GM19239 (cell line): ENCODE results near the gene WDR26.
"Not testable (repeated sequence)": the region's sequence is repeated elsewhere in the genome, so short reads cannot be mapped to it uniquely, and the experiment has no call there.

Experiments
- DNase-seq: peaks from one replicate; pipeline ENCODE4 v3.0.0; 2011; ENCODE audit warnings: low spot score; ENCODE audit not compliant: insufficient read length
- FAIRE-seq: peaks from 2 replicates; lab custom pipeline; 2011; peaks lifted over from hg19 to GRCh38; lab: Jason Lieb, UNC

WDR26 gene

DNA sequence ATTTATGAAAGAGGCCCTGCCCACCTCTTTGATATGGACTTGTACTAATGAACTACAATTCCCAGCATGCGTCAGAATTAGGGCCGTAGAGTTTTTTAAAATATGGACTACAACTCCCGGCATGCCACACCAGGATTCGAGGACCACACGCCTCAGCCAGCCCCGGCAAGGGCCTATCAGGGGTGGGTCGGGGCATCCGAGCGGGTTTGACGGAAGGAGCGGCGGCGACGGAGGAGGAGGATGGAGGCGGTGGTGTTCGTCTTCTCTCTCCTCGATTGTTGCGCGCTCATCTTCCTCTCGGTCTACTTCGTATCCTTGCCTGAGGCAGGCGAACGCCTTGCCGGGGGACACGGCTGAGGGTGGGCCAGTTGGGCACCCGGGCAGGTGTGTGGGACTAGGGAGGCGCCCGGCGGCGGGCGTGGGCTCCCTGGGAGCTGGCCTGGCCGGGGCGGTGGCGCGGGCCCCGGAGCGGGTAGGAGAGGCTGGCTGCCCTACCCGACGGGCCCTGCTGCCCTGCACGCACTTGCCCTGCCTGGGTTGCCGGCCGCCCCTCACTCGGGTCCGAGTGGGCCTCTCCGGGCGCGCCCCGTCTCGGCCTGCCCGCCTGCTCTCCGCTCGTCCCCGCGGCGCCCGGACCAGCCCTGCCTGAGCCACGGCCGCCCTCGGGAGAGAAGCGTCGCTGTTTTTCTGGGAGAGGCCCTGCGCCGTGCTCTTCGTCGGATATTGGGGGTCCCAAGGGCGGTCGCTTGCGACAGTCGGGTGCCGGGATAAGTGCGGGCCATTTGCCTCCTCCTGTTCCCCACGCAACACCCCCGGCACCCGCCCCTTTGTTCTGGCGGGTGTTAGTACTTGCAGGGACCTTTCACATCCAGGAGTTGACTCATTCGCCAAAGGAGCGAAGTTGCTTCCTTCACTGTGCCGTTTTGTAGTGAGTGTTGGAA lies 77.6 kb downstream of the WDR26 start, which contains the start of gene CNIH4:
Gene CNIH4 (plus strand): TSS at position 195 of the 941 bp plus-strand sequence. CDS start 46 bp downstream, at position 241.
- FAIRE-seq (peak; percentile 98), DNase-seq (peak; percentile 98)

DNA sequence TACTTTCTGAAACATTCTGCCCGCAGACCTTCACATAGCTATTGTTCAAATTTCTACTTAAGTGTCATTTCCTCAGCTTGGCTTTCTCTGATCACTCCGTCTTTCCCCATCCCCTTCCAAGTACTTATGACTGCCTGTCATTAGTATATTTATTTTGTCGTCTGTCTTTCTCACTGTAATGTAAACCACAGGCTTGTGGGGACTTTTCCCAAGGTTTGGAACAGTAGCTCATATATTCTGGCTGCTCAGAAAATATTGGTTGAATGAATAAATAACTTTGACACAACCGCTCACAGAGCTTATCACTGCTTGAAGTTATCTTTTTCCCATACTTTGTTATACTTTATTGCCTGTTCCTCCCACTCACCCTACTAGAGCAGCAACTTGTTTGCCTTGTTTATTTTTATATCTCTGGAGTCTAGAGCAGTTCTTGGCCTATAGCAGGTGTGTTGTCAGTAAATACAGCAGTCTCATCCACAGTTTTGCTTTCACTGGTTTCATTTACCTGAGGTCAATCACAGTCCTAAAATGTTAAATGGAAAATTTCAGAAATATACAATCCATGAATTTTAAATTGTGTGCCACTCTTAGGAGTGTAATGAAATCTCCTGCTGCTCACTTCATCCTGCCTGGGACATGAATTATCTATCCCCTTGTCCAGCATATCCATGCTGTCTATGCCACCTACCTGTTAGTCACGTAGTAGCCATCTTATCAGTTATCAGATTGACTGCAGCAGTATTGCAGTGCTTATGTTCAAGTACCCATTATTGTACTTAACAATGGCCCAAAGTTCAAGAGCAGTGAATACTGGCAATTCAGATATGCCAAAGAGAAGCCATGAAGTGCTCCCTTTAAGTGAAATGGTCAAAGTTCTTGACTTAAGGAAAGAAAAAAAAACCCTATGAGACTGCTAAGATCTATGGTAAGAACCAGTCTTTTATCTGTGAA lies 80.3 kb downstream of the WDR26 start:
- DNase-seq (no peak), FAIRE-seq (no peak)

DNA sequence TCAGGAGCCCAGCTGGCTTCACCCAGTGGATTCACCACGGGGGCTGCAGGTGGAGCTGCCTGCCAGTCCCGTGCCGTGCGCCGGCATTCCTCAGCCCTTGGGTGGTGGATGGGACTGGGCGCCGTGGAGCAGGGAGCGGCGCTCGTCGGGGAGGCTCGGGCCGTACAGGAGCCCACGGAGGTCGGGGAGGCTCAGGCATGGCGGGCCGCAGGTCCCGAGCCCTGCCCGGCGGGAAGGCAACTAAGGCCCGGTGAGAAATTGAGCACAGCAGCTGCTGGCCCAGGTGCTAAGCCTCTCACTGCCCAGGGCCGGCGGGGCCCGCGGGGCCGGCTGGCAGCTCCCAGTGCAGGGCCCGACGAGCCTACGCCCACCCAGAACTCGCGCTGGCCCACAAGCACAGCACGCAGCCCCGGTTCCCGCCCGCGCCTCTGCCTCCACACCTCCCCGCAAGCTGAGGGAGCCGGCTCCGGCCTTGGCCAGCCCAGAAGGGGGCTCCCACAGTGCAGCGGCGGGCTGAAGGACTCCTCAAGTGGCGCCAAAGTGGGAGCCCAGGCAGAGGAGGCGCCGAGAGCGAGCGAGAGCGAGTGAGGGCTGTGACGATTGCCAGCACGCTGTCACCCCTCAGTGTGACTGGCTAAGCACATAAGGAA lies 82.0 kb downstream of the WDR26 start:
- not testable (repeated sequence) for FAIRE-seq, DNase-seq

DNA sequence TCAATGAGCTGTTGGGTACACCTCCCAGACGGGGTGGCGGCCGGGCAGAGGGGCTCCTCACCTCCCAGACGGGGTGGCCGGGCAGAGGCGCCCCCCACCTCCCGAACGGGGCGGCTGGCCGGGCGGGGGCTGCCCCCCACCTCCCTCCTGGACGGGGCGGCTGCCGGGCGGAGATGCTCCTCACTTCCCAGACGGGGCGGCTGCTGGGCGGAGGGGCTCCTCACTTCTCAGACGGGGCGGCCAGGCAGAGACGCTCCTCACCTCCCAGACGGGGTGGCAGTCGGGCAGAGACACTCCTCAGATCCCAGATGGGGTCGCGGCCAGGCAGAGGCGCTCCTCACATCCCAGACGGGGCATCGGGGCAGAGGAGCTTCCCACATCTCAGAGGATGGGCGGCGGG lies 84.9 kb downstream of the WDR26 start:
- not testable (repeated sequence) for DNase-seq, FAIRE-seq

DNA sequence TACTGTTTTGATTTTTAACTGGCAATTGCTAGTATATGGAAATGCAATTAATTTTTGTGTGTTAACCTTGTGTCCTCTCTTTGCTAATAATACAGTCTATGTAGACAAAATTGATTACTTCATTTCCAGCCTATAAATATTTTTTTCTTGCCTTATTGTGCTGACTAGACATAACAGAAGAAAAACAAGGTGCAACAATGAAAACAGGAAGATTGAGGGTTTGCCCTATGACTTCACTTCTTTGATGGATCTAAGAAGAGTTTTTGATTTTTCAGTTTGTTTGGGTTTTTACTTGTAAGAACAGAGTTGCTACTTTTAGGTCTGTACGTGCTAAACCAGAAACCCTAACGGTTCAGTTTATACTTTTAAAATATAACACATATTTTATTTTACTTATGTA lies 86.5 kb downstream of the WDR26 start:
- FAIRE-seq (no peak), DNase-seq (no peak)

DNA sequence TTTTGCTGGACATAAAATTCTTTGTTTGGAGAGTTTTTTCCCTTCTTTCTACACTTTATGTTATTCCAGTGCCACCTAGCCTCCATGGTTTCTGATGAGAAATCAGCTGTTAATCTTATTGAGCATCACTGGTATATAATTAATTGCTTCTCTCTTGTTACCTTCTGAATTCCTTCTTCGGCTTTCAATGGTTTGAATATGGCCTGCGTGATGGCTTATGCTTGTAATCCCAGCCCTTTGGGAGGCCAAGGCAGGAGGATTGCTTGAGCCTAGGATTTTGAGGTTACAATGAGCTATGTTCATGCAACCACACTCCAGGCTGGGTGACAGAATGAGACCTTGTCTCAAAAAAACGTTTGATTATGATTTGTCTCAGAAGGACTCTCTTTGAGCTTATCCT lies 90.9 kb downstream of the WDR26 start:
- no peak for DNase-seq
- no peak for FAIRE-seq

DNA sequence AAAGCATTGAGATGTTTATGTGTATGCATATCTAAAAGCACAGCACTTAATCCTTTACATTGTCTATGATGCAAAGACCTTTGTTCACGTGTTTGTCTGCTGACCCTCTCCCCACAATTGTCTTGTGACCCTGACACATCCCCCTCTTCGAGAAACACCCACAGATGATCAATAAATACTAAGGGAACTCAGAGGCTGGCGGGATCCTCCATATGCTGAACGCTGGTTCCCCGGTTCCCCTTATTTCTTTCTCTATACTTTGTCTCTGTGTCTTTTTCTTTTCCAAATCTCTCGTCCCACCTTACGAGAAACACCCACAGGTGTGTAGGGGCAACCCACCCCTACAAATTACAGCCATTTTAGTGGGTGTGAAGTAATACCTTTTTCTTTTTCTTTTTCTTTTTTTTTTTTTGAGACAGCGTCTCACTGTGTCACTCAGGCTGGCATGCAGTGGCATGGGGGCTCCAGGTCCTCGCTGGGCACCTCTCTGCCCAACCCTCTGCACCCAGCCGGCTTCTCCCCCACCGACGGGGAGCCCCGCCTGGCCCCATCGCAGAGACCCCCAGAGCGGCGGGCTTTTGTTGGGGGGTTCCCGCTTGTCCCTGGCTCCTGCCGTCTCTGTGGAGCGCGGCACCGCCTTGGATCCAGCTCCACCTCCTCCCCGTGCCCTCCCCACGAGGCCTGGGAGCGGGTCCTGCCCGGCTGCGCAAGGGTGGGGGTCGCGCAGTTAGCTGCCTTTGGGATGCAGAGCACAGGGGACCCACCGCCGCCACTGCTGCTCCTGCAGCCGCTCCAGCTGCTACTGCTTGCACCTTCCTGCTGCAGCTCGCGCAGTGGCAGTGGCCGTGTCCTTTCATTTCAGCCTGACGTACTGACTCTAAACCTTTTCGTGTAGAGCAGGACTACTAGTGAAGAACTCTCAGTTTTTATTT lies 93.9 kb downstream of the WDR26 start:
- FAIRE-seq, result peak; percentile 14
- DNase-seq, result not testable (repeated sequence)

DNA sequence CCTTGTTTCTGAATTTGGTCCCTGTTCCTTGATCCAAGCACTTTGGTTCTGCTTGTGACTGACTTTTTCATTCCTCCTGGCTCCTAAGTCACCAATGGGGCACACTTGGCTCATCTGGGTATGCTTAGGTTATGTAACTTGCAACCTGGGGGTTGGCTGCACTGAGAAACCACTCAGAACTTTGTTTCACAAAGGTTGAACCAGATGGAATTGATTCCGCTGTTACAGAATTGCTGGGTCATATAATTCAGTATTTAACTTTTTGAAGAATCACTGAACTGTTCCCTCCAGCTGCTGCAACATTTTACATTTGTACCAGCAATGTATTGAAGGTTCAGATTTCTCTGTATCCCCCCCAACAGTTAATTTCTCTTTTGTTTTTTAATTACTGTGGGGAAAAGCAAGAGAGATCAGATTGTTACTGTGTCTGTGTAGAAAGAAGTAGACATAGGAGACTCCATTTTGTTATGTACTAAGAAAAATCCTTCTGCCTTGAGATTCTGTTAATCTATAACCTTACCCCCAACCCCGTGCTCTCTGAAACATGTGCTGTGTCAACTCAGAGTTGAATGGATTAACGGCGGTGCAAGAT lies 95.1 kb downstream of the WDR26 start:
- DNase-seq (no peak), FAIRE-seq (no peak)

DNA sequence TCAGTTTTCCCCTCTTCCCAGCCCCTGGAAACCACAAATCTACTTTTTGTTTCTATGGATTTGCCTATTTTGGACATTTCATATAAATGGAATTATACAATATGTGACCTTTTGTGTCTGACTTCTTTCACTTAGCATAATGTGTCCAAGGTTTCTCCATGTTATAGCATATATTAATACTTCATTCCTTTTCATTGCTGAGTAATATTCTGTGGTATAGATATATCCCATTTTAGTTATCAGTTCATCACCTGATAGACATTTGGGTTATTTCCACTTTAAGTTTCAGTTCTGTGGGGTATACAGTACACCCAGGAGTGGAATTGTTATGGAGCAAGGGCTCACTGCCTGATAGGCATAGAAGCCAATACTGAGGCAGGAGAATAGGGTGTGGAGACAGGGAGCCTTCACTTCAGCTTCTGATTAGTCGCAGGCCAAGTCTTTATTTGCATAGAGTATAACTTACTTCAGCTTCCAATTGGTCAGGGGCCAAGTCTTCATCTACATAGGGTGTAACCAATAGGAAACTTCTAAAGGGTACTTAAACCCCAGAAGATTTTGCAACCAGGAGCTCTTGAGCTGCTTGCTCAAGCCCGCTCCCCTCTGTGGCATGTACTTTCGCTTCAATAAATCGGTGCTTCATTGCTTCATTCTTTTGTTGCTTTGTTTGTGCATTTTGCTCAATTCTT lies 96.3 kb downstream of the WDR26 start:
- no peak for DNase-seq
- no peak for FAIRE-seq
